Measurements from ENCODE around the gene ASTN2.
A peak's percentile ranks its signal among the peaks of the same experiment; 100 is the strongest.

Gene ASTN2

GRCh38 chr9:116574027-116574679 is 840.7 kb downstream of the ASTN2 start:
- TF ChIP-seq FOXP2 (optimal IDR thresholded peaks at IDR 0.05; ENCODE audit: borderline replicate concordance, extremely low read depth, extremely low read length, insufficient read depth) (no peak), POLR2AphosphoS5 (IDR thresholded peaks at IDR 0.05; ENCODE audit: low read depth, low read length) (no peak)

- TF ChIP-seq REST (IDR thresholded peaks at IDR 0.05; ENCODE audit: insufficient read depth in 1 of 2, low read depth in 2 of 2, low read length in 2 of 2) (no peak), SIN3A (IDR thresholded peaks at IDR 0.05; ENCODE audit: borderline replicate concordance, insufficient read depth, low read length) (no peak), FOXP2 (optimal IDR thresholded peaks at IDR 0.05; ENCODE audit: borderline replicate concordance, extremely low read depth, extremely low read length, insufficient read depth) (peak; percentile 66), TAF1 (IDR thresholded peaks at IDR 0.05; ENCODE audit: borderline replicate concordance, insufficient read depth, low read length) (no peak), POLR2AphosphoS5 (IDR thresholded peaks at IDR 0.05; ENCODE audit: low read depth, low read length) (no peak)
Observed at GRCh38 chr9:116572095-116572748, 842.6 kb downstream of the ASTN2 start.

- TF ChIP-seq FOXP2 (optimal IDR thresholded peaks at IDR 0.05; ENCODE audit: borderline replicate concordance, extremely low read depth, extremely low read length, insufficient read depth) = no peak
- no peak for TF ChIP-seq REST (IDR thresholded peaks at IDR 0.05; ENCODE audit: insufficient read depth in 1 of 2, low read depth in 2 of 2, low read length in 2 of 2)
- no peak for TF ChIP-seq SIN3A (IDR thresholded peaks at IDR 0.05; ENCODE audit: borderline replicate concordance, insufficient read depth, low read length)
- no peak for TF ChIP-seq POLR2AphosphoS5 (IDR thresholded peaks at IDR 0.05; ENCODE audit: low read depth, low read length)
- no peak for TF ChIP-seq TAF1 (IDR thresholded peaks at IDR 0.05; ENCODE audit: borderline replicate concordance, insufficient read depth, low read length)
Observed at GRCh38 chr9:116569111-116569510, 845.7 kb downstream of the ASTN2 start.

GRCh38 chr9:116566677-116567488 is 848.0 kb downstream of the ASTN2 start:
- TF ChIP-seq SIN3A (IDR thresholded peaks at IDR 0.05; ENCODE audit: borderline replicate concordance, insufficient read depth, low read length) = no peak
- TF ChIP-seq TAF1 (IDR thresholded peaks at IDR 0.05; ENCODE audit: borderline replicate concordance, insufficient read depth, low read length) = no peak
- TF ChIP-seq REST (IDR thresholded peaks at IDR 0.05; ENCODE audit: insufficient read depth in 1 of 2, low read depth in 2 of 2, low read length in 2 of 2) = no peak
- no peak for TF ChIP-seq FOXP2 (optimal IDR thresholded peaks at IDR 0.05; ENCODE audit: borderline replicate concordance, extremely low read depth, extremely low read length, insufficient read depth)
- TF ChIP-seq POLR2AphosphoS5 (IDR thresholded peaks at IDR 0.05; ENCODE audit: low read depth, low read length) = no peak

GRCh38 chr9:116565986-116566385 is 848.9 kb downstream of the ASTN2 start:
- TF ChIP-seq TAF1 (IDR thresholded peaks at IDR 0.05; ENCODE audit: borderline replicate concordance, insufficient read depth, low read length) (no peak), REST (IDR thresholded peaks at IDR 0.05; ENCODE audit: insufficient read depth in 1 of 2, low read depth in 2 of 2, low read length in 2 of 2) (no peak), FOXP2 (optimal IDR thresholded peaks at IDR 0.05; ENCODE audit: borderline replicate concordance, extremely low read depth, extremely low read length, insufficient read depth) (no peak), POLR2AphosphoS5 (IDR thresholded peaks at IDR 0.05; ENCODE audit: low read depth, low read length) (no peak), SIN3A (IDR thresholded peaks at IDR 0.05; ENCODE audit: borderline replicate concordance, insufficient read depth, low read length) (no peak)

Measured in PFSK-1 (cell line).